ENCODE measurements around the gene PRSS12.

Gene PRSS12

GRCh38 chr4:118353534-118354030 is 779 bp upstream of the PRSS12 start:
- H2AFZ ChIP-seq (ENCODE audit: low read depth, low read length), result no peak overlapping the region
- TF ChIP-seq, protein P1, sequence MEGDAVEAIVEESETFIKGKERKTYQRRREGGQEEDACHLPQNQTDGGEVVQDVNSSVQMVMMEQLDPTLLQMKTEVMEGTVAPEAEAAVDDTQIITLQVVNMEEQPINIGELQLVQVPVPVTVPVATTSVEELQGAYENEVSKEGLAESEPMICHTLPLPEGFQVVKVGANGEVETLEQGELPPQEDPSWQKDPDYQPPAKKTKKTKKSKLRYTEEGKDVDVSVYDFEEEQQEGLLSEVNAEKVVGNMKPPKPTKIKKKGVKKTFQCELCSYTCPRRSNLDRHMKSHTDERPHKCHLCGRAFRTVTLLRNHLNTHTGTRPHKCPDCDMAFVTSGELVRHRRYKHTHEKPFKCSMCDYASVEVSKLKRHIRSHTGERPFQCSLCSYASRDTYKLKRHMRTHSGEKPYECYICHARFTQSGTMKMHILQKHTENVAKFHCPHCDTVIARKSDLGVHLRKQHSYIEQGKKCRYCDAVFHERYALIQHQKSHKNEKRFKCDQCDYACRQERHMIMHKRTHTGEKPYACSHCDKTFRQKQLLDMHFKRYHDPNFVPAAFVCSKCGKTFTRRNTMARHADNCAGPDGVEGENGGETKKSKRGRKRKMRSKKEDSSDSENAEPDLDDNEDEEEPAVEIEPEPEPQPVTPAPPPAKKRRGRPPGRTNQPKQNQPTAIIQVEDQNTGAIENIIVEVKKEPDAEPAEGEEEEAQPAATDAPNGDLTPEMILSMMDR (IDR thresholded peaks at IDR 0.05; ENCODE audit: low read depth, low read length), result no peak
- no peak for TF ChIP-seq EZH2phosphoT487 (IDR thresholded peaks at IDR 0.05; ENCODE audit: low read depth)
- no peaks in the 10 kb centered on the region for H3K9me3 ChIP-seq (ENCODE audit: insufficient read depth, low read length)
- H3K36me3 ChIP-seq (replicated peaks; ENCODE audit: low read depth, low read length), result no peaks in the 10 kb centered on the region
- H3K27me3 ChIP-seq (ENCODE audit: low read depth, low read length), result no peaks in the 10 kb centered on the region
- H4K20me1 ChIP-seq (ENCODE audit: insufficient read depth, low read length), result no peaks in the 10 kb centered on the region
- H3K4me1 ChIP-seq (ENCODE audit: low read length), result no peaks in the 10 kb centered on the region
- no peak overlapping the region for H3K9ac ChIP-seq (ENCODE audit: low read length)
- no peaks in the 10 kb centered on the region for H3K79me2 ChIP-seq (ENCODE audit: low read length)
- no peak overlapping the region for H3K27ac ChIP-seq (ENCODE audit: low read length)
- H3K4me2 ChIP-seq (ENCODE audit: low read length), result no peak overlapping the region
- H3K4me3 ChIP-seq (ENCODE audit: low read length), result no peak overlapping the region

DNA sequence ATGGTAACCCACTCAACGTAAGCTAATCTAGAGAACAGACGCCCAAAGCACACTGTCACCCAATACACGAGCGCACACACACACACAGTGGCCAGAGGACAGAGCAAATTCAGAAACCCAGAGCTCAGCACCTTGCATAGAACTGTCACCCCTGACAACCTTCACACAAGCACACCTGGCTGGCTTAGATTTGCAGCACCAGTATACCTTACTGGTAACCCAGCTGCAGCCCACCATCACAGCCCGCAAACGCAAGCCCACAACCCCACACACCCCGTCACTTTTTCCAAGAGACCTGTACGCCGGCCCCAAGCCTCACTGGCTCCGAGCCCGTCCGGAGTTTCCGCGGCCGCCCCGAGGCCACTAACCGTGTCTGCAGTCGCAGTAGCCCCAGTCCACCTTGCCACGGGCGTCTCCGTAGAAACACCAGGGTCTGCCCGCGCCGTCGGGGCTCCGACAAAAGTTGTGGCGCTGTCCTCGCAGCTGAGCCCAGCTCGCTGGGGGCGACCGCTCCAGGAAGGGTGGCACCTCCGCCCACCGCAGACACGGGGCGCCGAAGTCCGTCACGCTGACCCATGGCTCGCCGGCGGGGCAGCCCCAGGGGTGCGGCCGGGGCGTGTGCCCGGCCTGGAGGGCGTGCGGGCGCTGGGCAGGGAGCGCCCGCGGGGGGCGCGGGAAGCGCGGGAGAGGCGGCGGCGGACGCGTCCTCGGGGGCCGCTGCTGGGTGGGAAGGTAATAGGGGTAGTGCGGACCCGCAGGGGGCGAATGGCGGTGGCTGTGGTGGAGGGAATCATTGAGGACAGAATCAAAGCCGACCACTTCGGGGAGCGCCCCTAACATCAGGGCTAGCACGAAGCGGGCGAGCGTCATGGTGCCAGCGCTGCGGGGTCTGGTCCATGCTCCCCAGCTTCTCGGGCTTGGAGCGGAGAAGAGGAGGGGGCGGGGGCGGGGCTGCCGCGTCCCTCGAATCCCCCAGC is 664 bp downstream of the PRSS12 start:
- no peak overlapping the region for H3K27ac ChIP-seq (ENCODE audit: low read length)
- no peaks in the 10 kb centered on the region for H3K79me2 ChIP-seq (ENCODE audit: low read length)
- H3K27me3 ChIP-seq (ENCODE audit: low read depth, low read length), result no peaks in the 10 kb centered on the region
- H4K20me1 ChIP-seq (ENCODE audit: insufficient read depth, low read length), result no peaks in the 10 kb centered on the region
- H3K4me1 ChIP-seq (ENCODE audit: low read length), result no peaks in the 10 kb centered on the region
- no peak overlapping the region for H2AFZ ChIP-seq (ENCODE audit: low read depth, low read length)
- H3K9me3 ChIP-seq (ENCODE audit: insufficient read depth, low read length), result no peaks in the 10 kb centered on the region
- no peak overlapping the region for H3K9ac ChIP-seq (ENCODE audit: low read length)
- H3K36me3 ChIP-seq (replicated peaks; ENCODE audit: low read depth, low read length), result no peaks in the 10 kb centered on the region
- H3K4me2 ChIP-seq (ENCODE audit: low read length), result no peak overlapping the region
- no peak overlapping the region for H3K4me3 ChIP-seq (ENCODE audit: low read length)
- TF ChIP-seq, protein P1 (IDR thresholded peaks at IDR 0.05; ENCODE audit: low read depth, low read length), result no peak

DNA sequence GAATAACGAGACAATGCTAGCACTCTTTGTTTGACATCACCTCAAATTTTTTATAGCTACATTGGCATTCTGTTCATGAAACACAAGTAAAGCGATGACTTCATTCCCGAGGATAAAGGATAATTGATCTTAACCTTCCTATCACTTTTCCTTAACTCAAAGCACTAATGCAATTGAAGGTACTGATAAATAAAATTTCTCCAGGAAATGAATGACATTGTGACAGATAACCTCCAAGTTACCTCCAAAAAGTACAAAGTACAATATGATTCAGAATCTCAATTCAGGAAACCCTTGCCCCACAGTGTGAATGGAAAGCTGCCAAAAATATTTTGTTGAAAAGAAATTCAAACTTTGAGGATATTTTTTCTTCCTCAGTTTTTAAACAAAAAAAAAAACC is 1.8 kb downstream of the PRSS12 start:
- Histone ChIP-seq H3K79me2 (ENCODE audit: low read length) (no peaks in the 10 kb centered on the region), H3K27ac (ENCODE audit: low read length) (no peak overlapping the region), H4K20me1 (ENCODE audit: insufficient read depth, low read length) (no peaks in the 10 kb centered on the region), H2AFZ (ENCODE audit: low read depth, low read length) (no peak overlapping the region), H3K36me3 (replicated peaks; ENCODE audit: low read depth, low read length) (no peaks in the 10 kb centered on the region), H3K9ac (ENCODE audit: low read length) (no peak overlapping the region), H3K4me1 (ENCODE audit: low read length) (no peaks in the 10 kb centered on the region), H3K4me2 (ENCODE audit: low read length) (no peak overlapping the region), H3K9me3 (ENCODE audit: insufficient read depth, low read length) (no peaks in the 10 kb centered on the region), H3K27me3 (ENCODE audit: low read depth, low read length) (no peaks in the 10 kb centered on the region), H3K4me3 (ENCODE audit: low read length) (no peak overlapping the region)
- TF ChIP-seq, protein P1 (IDR thresholded peaks at IDR 0.05; ENCODE audit: low read depth, low read length), result no peak
- no peak for TF ChIP-seq EZH2phosphoT487 (IDR thresholded peaks at IDR 0.05; ENCODE audit: low read depth)

GRCh38 chr4:118348886-118349285 is 3.9 kb downstream of the PRSS12 start:
- H3K27ac ChIP-seq (ENCODE audit: low read length), result no peak overlapping the region
- TF ChIP-seq, protein P1 (IDR thresholded peaks at IDR 0.05; ENCODE audit: low read depth, low read length), result no peak
- TF ChIP-seq EZH2phosphoT487 (IDR thresholded peaks at IDR 0.05; ENCODE audit: low read depth), result no peak
- H3K36me3 ChIP-seq (replicated peaks; ENCODE audit: low read depth, low read length), result no peaks in the 10 kb centered on the region
- no peak overlapping the region for H3K9ac ChIP-seq (ENCODE audit: low read length)
- no peaks in the 10 kb centered on the region for H3K4me1 ChIP-seq (ENCODE audit: low read length)
- no peak overlapping the region for H2AFZ ChIP-seq (ENCODE audit: low read depth, low read length)
- H3K4me2 ChIP-seq (ENCODE audit: low read length), result no peak overlapping the region
- no peaks in the 10 kb centered on the region for H3K27me3 ChIP-seq (ENCODE audit: low read depth, low read length)
- no peaks in the 10 kb centered on the region for H4K20me1 ChIP-seq (ENCODE audit: insufficient read depth, low read length)
- no peaks in the 10 kb centered on the region for H3K79me2 ChIP-seq (ENCODE audit: low read length)
- H3K4me3 ChIP-seq (ENCODE audit: low read length), result no peak overlapping the region
- no peaks in the 10 kb centered on the region for H3K9me3 ChIP-seq (ENCODE audit: insufficient read depth, low read length)
